ENCODE results near the gene SORCS3. TPM values are rescaled to one million over a fixed set of nuclear protein-coding genes. Genes with fewer than 3 reads are reported as not detected.

The SORCS3 gene
- total RNA-seq, 3 donors from 2014 or later (not counting 1 experiment from before 2014, with no cell fraction given) = 0.05 to 0.09 TPM; not detected in 1

GRCh38 chr10:105071980-105072379 is 430.9 kb downstream of the SORCS3 start:
- Histone ChIP-seq H3K9me3 (ENCODE audit: control insufficient read depth, insufficient read depth, low read length) (no peaks in the 10 kb centered on the region), H3K36me3 (ENCODE audit: control insufficient read depth, insufficient read depth, low read length) (no peaks in the 10 kb centered on the region), H3K4me3 (ENCODE audit: low read length) (no peak overlapping the region), H3K27ac (ENCODE audit: low read length) (no peak overlapping the region), H3K4me1 (ENCODE audit: control insufficient read depth, insufficient read depth, low read length) (no peaks in the 10 kb centered on the region), H3K27me3 (ENCODE audit: control insufficient read depth, insufficient read depth, low read length) (no peaks in the 10 kb centered on the region)
- intact Hi-C loops (cut with micrococcal nuclease) = no loop called here
- no peak overlapping the region for H3K4me3 Mint-ChIP-seq
- no peak for ATAC-seq
- H3K27ac Mint-ChIP-seq = no peak overlapping the region
- 93% methylated on average over 5 of the region's 5 CpGs for WGBS (ENCODE audit: insufficient coverage)
- H3K36me3 Mint-ChIP-seq = no peaks in the 10 kb centered on the region
- TF ChIP-seq CTCF (IDR thresholded peaks at IDR 0.05) = no peak
- DNase-seq = no peak
- H3K9me3 Mint-ChIP-seq = peaks cover 0 to 4% of the 10 kb centered on the region in 2 donors
- H3K27me3 Mint-ChIP-seq (ENCODE audit: low read depth in 2 of 2) = no peaks in the 10 kb centered on the region
- H3K4me1 Mint-ChIP-seq = no peaks in the 10 kb centered on the region

GRCh38 chr10:105073999-105074398 is 432.9 kb downstream of the SORCS3 start:
- H3K36me3 ChIP-seq (ENCODE audit: control insufficient read depth, insufficient read depth, low read length) = no peaks in the 10 kb centered on the region
- no peak overlapping the region for H3K4me3 ChIP-seq (ENCODE audit: low read length)
- ATAC-seq (no peak), DNase-seq (no peak)
- Mint-ChIP-seq H3K27me3 (ENCODE audit: low read depth in 2 of 2) (no peaks in the 10 kb centered on the region), H3K36me3 (no peaks in the 10 kb centered on the region), H3K4me1 (no peaks in the 10 kb centered on the region), H3K4me3 (no peak overlapping the region), H3K27ac (no peak overlapping the region), H3K9me3 (peaks cover 0 to 4% of the 10 kb centered on the region in 2 donors)
- no peaks in the 10 kb centered on the region for H3K27me3 ChIP-seq (ENCODE audit: control insufficient read depth, insufficient read depth, low read length)
- WGBS (ENCODE audit: insufficient coverage) = 87% methylated on average over 4 of the region's 4 CpGs
- no peaks in the 10 kb centered on the region for H3K4me1 ChIP-seq (ENCODE audit: control insufficient read depth, insufficient read depth, low read length)
- TF ChIP-seq CTCF (IDR thresholded peaks at IDR 0.05) = no peak
- H3K27ac ChIP-seq (ENCODE audit: low read length) = no peak overlapping the region
- no peaks in the 10 kb centered on the region for H3K9me3 ChIP-seq (ENCODE audit: control insufficient read depth, insufficient read depth, low read length)
- intact Hi-C loops (cut with micrococcal nuclease) = no loop called here

- no peak for DNase-seq
- H3K27me3 Mint-ChIP-seq (ENCODE audit: low read depth in 2 of 2) = no peaks in the 10 kb centered on the region
Observed at GRCh38 chr10:105075031-105075430, 433.9 kb downstream of the SORCS3 start.

More at GRCh38 chr10:105075031-105075430, 433.9 kb downstream of the SORCS3 start:
- no peak for ATAC-seq
- Histone ChIP-seq H3K27me3 (ENCODE audit: control insufficient read depth, insufficient read depth, low read length) (no peaks in the 10 kb centered on the region), H3K9me3 (ENCODE audit: control insufficient read depth, insufficient read depth, low read length) (no peaks in the 10 kb centered on the region), H3K27ac (ENCODE audit: low read length) (no peak overlapping the region), H3K4me3 (ENCODE audit: low read length) (no peak overlapping the region), H3K4me1 (ENCODE audit: control insufficient read depth, insufficient read depth, low read length) (no peaks in the 10 kb centered on the region), H3K36me3 (ENCODE audit: control insufficient read depth, insufficient read depth, low read length) (no peaks in the 10 kb centered on the region)
- Mint-ChIP-seq H3K27ac (no peak overlapping the region), H3K36me3 (no peaks in the 10 kb centered on the region), H3K9me3 (peaks cover 0 to 3% of the 10 kb centered on the region in 2 donors), H3K4me3 (no peak overlapping the region), H3K4me1 (no peaks in the 10 kb centered on the region)
- TF ChIP-seq CTCF (IDR thresholded peaks at IDR 0.05) = no peak
- 62% methylated on average over 1 of the region's 1 CpG for WGBS (ENCODE audit: insufficient coverage)
- intact Hi-C loops (cut with micrococcal nuclease) = no loop called here

Measured in natural killer cell (primary cell).